Superior temporal gyrus (tissue), 1 donor: ENCODE measurements around the gene ZNF17.
A peak's percentile ranks its signal among the peaks of the same experiment; 100 is the strongest.

Experiments
- DNase-seq: peaks from one replicate; pipeline ENCODE4 v3.0.0-alpha.2; 2016; ENCODE audit errors: extremely low spot score

Gene ZNF17

GRCh38 chr19:57434386-57435061 lies 23.6 kb downstream of the ZNF17 start:
- no peak for DNase-seq

- peak; percentile 100 for DNase-seq
Observed at GRCh38 chr19:57435062-57435978, 24.4 kb downstream of the ZNF17 start, which contains the start of gene ZNF749. ZNF749 (plus strand) TSS chr19:57435325; CDS start chr19:57435579, 254 bp downstream.

GRCh38 chr19:57436417-57436816 lies 25.5 kb downstream of the ZNF17 start:
- no peak for DNase-seq

GRCh38 chr19:57437931-57438330 lies 27.0 kb downstream of the ZNF17 start:
- no peak for DNase-seq

GRCh38 chr19:57438925-57439324 lies 28.0 kb downstream of the ZNF17 start:
- DNase-seq = no peak

GRCh38 chr19:57441979-57442752 lies 31.2 kb downstream of the ZNF17 start:
- no peak for DNase-seq

- no peak for DNase-seq
Observed at GRCh38 chr19:57443121-57443696, 32.2 kb downstream of the ZNF17 start.

- no peak for DNase-seq
Observed at GRCh38 chr19:57452307-57452706, 41.3 kb downstream of the ZNF17 start.

- no peak for DNase-seq
Observed at GRCh38 chr19:57465680-57466381, 54.9 kb downstream of the ZNF17 start.

GRCh38 chr19:57466489-57466888 lies 55.5 kb downstream of the ZNF17 start:
- DNase-seq = no peak
